HG03439 (cell line): ENCODE results near the gene CCDC187.
"Not testable (repeated sequence)": the region's sequence is repeated elsewhere in the genome, so short reads cannot be mapped to it uniquely, and the experiment has no call there.

ENCODE experiments used
- ATAC-seq: cut with Tn5 transposase; IDR thresholded peaks from one replicate; pipeline ENCODE4 v1.9.1; 2021; ENCODE audit warnings: mild to moderate bottlenecking, moderate library complexity; ENCODE audit not compliant: unreplicated experiment

Gene CCDC187

DNA sequence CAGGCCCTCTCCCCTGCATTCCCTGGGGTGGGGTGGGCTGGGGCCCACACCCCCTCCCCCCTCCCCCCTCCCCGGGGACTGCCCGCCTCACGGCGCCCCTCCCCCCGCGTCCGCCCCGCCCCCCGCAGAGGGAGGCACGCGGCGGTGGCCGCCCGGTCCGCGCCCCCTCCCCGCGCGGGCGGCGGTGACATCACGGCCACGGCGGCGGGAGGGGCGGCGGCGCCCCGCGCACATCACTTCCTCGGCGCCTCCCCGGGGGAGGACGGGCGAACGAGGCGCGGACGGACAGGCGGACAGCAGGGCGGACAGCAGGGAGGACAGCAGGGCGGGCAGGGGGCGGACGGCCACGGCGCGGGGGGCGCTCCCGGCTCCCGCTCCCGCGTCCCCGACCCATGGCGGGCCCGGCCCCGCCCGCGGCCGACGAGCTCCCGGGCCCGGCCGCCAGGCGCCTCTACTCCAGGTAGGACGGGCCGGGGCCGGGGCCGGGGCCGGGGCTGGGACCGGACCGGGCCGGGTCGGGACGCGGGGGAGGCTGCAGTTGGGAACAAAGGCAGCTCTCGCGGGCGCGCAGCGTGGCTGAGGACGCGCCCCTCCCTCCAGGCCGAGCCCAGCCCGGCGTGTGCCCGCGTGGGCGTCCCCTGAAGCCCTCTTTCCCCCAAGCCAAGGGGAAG is 23.5 kb upstream of the CCDC187 start, which contains the start of gene GPSM1:
Gene GPSM1 (plus strand): TSS at position 236 of the 671 bp plus-strand sequence. CDS start 157 bp downstream, at position 393.
- ATAC-seq, result no peak

DNA sequence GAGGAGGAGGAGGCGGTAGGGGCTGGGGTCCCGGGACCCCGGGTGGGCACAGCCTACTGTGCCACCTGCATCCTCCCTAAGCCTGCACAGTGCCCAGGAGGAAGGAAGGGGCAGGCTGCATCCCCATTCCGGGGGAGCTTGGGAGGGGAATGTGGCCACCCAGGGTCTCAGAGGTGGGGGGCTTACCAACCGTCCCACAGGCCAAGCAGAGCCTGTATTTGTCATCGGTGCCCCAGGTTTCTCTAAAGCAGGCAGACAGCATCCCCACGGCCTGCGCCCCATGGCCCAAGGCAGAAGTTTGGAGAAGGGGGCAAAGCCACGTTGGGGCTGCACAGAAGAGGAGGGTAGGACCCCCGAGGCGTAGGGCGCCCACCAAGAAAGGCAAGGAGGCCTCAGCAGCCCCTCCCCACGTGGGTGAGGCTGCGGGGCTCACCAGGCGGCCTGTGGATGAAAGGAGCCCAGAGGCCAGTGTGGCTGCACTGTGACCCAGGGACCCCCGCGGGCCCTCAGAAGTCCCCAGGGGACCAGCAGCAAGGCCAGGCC is 22.9 kb upstream of the CCDC187 start:
- ATAC-seq, result no peak

DNA sequence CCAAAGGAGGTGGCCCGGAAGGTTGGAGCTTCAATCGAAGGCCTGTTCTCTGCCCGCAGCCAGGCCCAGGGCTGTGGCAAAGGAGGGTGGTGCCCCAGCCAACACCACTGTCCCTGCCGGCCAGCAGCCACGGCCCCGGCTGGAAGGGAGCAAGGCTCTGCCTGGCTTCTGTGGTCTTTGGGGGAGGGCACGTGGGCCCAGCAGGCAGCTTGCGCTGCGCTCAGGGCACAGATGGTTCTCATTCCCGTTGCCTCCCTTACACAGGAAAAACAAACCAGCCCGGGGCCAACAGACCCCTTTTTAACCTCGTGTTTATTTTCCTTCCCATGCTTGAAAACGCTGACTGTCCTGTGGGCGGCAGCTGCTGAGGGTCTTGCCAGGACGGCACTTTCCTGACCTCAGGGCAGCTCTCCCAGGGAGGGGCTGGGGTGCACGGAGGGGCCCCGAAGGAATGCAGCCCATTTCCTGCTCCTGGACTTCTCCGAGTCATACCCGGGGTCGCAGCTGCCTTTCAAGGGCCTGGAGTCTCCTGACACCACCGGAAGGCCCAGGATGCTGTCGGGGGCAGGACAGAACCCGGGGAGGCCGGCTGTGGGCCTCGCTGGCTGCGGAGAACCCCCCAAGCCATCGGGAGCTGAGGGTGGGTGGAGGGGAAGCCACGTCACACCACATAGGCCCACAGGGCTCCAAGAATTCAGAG is 22.3 kb upstream of the CCDC187 start:
- no peak for ATAC-seq

DNA sequence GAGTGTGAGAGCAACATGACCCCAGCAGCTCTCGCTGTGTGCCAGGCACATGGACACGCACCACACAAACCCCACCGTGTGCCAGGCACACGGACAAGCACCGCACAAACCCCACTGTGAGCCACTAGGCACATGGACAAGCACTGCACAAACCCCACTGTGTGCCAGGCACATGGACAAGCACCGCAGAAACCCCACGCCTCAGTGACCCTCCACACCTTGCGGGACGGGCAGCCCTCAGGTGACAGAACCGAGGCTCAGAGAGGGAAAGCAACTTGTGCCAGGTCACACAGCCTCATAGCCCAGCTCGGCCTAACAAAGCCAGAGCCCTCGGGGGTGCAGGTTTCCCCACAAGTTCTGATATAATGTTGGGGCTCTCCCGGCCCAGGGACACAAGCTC is 21.5 kb upstream of the CCDC187 start:
- ATAC-seq, result no peak

DNA sequence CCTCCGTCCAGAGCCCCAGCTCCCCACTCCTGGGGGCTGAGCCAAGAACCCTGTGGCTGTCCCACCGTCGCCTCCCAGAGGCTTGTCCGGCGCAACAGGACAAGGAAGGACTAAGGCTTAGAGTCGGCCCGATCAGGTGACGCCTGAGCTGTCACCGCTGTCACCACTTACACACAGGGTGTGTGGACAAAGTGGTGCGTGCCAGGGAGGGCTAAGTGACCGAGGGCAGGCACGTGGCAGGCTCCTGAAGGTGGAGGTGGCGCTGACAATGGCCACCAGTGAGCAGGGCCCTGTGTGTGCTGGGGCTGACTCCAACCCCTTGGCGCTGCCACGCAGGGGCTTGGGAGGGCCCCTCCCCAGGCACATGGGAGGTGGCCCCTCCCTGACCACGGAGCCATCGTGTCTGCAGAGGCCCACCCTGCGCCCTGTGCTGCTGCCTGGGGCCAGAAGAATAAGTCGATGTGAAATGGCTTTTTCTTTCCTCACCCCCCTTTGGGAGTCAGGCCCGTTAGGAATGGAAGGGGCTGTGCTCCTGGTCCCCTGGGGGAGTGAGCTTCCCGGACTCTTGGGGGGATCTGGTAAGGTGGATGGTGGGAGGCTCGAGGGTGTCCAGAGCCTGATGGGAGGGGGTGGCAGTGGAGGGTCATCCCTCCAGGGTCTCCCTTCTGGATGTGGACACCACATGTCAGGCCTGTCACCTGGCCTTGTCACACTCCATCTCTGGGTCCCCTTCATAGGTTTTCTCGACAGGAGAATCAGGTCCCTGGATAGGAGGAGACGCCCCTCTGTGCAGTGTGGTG is 20.8 kb upstream of the CCDC187 start:
- ATAC-seq, result no peak

DNA sequence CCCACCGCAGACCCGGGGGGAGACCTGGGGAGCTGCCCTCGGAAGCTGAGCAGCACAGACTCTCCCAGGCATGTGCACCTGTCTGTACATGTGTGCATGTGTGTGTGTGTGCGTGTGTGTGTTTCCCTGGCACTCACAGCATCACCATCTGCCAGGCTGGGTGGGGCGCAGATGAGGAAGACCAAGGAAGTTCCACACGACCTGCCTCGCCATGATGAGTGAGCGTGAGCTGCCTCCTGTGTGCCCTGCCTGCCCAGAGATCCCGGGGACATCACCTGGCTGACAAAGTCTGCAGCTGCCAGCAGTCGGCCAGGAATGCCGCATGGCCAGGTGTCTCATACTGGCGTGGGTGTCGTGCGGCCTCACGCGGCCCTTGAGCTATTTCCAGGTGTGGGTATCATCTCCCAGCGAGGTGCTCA is 19.5 kb upstream of the CCDC187 start:
- ATAC-seq, result no peak

DNA sequence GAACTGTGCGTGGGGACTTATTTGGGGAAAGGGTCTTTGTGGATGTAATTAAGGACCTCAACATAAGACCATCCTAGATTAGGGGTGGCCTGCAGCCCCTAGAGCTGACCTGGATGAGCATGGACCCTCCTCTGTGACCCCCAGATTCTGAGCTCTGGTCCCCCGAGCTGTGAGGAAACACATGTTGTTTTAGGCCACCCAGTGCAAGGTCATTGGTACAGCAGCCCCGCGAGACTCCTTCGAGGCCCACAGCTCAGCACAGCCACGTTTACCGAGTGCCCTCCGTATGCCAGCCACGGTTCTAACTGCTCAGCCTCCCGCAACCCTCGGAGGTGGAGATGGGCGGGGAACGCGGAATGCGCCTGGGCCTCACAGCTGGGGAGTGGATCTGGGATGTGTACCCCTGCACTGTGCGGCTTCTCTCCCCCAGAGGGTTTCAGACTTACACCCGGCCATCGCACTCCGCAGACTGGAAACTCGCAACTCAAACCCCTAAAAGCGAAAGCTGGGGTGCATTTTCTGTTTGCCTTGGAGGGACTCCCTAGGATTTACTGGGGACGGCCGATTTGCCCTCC is 18.9 kb upstream of the CCDC187 start:
- no peak for ATAC-seq

DNA sequence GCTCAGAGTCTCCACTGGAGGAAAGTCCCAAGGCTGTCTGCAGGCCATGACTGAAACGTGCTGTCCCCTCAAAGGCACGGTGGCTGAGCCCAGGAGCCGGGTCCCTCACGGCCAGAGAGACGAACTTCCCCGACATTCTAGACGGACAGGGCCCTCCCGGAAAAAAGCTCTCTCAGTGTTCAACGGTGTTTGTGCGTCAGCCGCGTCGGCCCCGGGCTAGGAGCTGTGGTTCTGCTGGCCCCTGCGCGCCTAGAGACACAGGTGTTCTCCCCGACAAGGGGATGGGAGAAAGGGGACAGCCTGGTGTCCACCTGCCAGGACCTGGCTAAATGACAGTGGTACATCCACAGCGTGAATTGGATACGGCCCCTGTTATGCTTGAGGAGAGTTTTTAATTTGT is 17.7 kb upstream of the CCDC187 start:
- ATAC-seq, result no peak

DNA sequence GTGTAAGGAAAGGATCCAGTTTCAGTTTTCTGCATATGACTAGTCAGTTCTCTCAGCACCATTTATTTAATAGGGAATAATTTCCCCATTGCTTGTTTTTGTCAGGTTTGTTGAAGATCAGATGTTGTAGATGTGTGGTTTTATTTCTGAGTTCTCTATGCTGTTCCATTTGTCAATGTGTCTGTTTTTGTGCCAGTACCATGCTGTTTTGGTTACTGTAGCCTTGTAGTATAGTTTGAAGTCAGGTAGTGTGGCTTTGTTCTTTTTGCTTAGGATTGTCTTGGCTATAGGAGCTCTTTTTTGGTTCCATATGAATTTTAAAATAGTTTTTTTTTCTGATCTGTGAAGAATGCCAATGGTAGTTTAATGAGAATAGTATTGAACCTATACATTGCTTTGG is 17.1 kb upstream of the CCDC187 start:
- not testable (repeated sequence) for ATAC-seq

DNA sequence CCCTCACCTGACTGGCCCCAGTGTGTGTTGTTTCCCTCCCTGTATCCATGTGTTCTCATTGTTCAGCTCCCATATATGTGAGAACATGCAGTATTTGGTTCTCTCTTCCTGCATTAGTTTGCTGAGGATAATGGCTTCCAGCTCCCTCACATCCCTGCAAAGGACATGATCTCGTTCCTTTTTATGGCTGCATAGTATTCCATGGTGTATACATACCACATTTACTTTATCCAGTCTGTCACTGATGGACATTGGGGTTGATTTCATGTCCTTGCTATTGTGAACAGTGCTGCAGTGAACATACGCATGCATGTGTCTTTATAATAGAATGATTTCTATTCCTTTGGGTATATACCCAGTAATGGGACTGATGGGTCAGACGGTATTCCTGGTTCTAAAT is 16.1 kb upstream of the CCDC187 start:
- not testable (repeated sequence) for ATAC-seq

DNA sequence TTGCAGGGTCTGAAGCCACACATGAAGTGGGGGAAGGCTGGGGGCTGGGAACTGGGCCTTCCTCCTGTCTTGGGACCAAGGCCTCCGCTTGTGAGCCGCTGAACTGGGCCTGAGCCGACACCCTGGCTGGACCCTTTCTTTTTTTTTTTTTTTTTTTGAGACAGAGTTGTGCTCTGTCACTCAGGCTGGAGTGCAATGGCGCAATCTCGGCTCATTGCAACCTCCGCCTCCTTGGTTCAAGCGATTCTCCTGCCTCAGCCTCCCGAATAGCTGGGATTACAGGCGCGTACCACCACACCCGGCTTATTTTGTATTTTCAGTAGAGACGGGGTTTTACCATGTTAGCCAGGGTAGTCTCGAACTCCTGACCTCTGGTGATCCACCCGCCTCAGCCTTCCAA is 15.3 kb upstream of the CCDC187 start:
- not testable (repeated sequence) for ATAC-seq

DNA sequence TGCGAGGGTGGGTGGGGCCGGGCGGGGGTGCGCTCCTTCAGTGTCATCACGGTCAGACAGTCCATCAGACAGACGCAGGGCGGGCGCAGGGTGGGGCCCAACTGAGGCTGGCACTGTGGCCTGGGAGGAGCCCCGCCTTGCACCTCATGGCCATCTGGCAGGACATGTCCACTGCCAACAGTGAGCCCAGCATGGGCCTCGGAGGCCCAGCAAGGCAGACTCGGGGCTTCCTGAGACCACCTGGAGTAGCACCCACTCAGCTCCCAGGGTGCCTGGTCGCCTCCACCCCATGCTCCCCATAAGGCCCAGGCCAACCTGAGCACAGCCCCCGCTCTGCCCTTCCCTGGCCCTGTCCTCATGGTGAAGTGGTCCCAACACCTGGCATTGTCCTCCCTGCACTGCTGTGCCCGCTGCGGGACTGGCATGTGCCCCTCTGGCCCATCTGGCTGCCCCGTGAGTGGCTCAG is 14.9 kb upstream of the CCDC187 start:
- ATAC-seq, result no peak

DNA sequence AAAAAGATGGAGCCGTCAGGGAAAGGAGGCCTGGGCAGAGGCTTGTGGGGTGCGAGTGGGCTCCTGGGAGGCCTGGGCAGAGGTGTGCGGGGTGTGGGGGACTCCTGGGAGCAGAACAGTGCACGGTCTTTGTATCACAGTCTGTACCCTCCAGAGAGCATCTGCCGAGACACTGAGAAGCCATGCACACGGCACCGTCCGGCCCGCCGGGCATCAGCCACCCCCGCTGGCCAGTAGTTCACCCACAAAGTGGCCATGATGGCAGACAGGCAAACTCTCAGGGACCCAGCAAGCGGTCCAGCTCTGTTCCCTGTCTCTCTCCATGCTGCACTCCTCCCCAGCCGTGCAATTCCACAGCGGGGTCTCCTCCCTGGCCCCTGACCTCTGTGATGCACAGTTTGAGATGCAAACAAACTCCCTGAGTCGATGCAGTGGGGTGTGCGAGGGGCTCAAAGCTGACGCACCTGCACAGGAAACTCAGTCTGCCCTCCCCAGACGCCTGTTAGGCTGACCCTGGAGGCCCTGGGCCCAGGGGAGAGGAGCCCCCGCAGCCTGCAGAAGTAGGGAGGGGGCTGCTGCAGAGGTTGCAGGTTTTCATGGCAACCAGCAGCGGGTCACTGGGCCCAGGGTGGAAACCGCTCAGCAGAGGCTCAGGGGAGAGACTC is 14.3 kb upstream of the CCDC187 start:
- ATAC-seq, result no peak

DNA sequence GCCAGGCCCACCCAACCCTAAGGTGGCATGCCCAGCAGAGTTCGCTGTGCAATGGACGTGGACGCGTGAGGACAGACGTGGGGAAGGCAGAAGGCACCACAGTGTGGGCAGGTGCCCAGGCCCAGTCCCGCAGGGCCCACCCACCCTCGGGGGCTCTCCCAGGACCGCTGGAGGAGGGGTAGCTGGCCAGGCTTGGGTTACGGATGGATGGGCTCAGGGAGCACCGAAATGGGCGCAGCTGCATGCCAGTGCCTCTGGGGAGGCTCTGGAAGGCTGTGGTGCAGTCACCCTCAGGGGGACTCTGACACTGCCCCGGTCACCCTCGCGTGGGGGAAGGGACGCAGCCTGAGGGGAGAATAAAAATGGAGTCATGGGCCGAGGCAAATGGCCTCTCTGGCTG is 13.8 kb upstream of the CCDC187 start:
- no peak for ATAC-seq

DNA sequence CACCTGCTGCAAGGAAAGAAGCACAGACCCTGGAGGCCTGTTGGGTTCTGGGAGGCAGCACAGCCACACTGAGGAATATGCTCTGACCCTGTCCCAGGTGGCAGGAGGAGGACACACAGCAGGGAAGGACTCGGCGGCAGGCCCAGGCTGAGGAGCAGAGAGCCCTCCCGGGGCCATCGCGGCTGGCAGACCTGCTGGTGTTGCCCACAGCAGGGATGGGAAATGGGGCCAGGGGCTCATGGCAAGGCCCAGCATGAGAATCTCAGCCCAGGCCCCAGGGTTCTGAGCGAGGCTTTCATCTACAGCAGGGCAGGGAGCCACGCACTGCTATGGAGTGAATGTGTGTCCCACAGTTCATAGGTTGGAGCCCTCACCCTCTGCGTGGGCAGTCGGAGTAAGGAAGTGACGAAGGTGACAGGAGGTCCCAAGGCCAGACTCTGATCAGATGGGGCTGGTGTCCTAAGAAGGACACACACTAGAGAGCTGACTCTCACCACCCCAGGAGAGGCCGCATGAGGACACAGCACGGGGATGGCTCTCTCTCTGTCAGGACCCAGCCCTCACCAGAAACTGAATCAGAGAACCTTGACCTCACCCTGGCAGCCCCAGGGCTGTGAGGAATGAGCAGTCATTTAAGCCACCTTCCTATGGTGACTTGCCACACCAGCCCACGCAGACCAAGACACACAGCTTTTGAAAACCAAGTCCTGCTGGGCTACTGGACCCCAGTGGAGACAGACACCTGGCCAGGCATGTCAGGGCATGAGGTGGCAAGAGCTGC is 13.2 kb upstream of the CCDC187 start:
- ATAC-seq, result no peak

DNA sequence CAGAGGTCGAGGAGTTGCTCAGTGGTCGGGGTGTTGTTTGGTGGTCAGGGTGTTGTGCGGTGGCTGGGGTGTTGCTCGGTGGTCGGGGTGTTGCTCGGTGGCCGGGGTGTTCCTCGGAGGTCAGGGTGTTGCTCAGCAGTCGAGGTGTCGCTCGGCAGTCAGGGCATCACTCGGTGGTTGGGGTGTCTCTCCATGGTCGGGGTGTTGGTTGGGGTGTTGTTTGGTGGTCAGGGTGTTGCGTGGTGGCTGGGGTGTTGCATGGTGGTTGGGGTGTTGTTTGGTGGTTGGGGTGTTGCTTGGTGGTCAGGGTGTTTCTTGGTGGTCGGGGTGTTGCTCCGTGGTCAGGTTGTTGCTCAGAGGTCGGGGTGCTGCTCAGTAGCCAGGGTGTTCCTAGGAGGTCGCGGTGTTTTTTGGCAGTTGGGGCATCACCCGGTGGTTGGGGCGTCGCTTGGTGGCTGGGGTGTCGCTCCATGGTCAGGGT is 12.4 kb upstream of the CCDC187 start:
- ATAC-seq, result no peak

DNA sequence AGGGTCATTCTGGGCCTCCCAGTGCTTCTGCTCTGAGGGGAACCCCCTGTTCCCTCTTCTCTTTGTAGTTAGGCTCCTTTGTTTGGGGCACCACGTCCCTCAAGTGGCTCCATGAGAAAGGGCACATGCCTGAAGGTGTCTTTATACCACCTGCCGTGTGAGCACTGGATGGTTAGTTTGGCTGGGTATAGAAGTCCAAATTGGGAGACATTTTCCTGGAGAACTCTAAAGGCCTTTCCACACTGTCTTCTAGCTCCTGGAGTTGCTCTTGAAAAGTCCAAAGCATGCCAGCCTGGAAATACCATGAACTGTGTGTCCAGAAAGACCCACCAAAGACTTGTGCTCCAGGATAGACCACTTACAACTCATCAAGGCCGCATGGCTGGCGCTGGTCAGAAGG is 11.1 kb upstream of the CCDC187 start:
- no peak for ATAC-seq

DNA sequence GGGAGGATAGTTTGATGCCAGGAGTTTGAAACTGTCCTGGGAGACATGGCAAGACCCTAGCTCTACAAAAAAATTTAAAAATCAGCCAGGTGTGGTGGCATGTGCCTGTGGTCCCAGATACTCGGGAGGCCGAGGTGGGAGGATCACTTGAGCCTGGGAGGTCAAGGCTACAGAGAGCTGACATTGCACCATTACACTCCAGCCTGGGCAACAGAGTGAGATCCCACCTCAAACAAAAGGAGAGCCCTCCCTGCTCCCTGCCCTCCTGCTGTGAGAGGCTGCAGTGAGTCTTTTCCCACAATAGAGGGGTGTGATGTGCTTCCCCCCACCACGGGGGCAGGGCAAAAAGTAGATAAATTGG is 10.1 kb upstream of the CCDC187 start:
- no peak for ATAC-seq
